Right kidney (tissue), 9 donors: ENCODE results near the gene GSE1.

Experiments used
- DNase-seq: peaks from one replicate; pipeline ENCODE4 v3.0.0-alpha.2; 2016
- long read RNA-seq, 8 donors: transcript quantifications; one replicate each; lab custom pipeline, GENCODE V29; 2026

The GSE1 gene
- long read RNA-seq, donor 1 = 0 reads
- long read RNA-seq, donor 2, partial matches to known transcripts = 15 of 17 reads
- long read RNA-seq, donor 2, other reads (novel, unspliced or antisense) = 0 of 17 reads
- long read RNA-seq, donor 3 = 0 reads
- long read RNA-seq, donor 4, full-length matches to known transcripts = 2 of 2 reads
- long read RNA-seq, donor 4, partial matches to known transcripts = 0 of 2 reads
- long read RNA-seq, donor 4, other reads (novel, unspliced or antisense) = 0 of 2 reads
- long read RNA-seq, donor 5, full-length matches to known transcripts = 1 of 1 reads
- long read RNA-seq, donor 5, partial matches to known transcripts = 0 of 1 reads
- long read RNA-seq, donor 5, other reads (novel, unspliced or antisense) = 0 of 1 reads
- long read RNA-seq, donor 6, partial matches to known transcripts = 9 of 11 reads
- long read RNA-seq, donor 6, other reads (novel, unspliced or antisense) = 0 of 11 reads
- long read RNA-seq, donor 7 = 0 reads
- long read RNA-seq, donor 8, full-length matches to known transcripts = 4 of 4 reads
- long read RNA-seq, donor 8, partial matches to known transcripts = 0 of 4 reads
- long read RNA-seq, donor 8, other reads (novel, unspliced or antisense) = 0 of 4 reads

DNA sequence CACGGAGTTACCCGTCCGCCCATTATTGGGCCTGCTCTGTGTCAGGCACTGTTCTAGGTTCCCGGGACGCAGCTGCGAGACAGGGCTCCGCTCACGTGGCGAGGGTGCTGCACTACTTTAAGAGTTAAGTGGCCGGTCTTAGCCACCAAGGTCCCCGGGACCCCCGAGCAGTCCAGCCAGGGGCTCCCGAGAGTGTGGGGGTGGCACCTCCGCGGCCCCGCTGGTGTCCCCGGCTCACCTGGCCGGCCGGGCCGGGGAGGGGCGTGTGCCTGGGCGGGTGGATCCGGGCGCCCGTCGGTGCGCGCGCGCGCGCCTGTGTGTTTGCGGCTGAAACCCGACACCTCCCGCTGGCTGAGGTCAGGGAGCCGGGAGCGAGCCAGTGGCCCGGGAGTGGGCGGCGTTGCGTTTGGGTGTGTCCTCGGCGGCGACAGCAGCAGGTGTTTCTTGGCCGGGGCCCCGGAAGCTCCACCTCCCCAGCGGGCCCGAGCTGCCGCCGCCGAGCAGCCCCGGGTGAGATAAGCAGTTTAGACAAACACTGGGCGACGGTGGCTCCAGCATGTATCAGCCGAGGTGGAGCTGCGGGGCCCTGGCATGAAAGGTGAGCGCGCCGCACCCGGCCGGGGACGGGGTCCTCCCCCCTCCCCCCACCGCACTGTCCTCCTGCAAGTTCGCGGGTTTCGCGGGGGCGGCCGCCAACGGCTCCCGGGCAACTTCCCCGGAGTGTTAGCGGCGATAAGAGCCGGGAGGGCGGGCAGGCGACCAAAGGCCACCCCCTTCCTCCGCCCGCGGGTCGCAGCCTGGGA is at the start of gene GSE1:
Gene GSE1, plus strand, starts transcription at position 522 of the 803 bp plus-strand sequence. Its CDS starts 70 bp downstream, at position 592.
- peak; percentile 95 for DNase-seq

DNA sequence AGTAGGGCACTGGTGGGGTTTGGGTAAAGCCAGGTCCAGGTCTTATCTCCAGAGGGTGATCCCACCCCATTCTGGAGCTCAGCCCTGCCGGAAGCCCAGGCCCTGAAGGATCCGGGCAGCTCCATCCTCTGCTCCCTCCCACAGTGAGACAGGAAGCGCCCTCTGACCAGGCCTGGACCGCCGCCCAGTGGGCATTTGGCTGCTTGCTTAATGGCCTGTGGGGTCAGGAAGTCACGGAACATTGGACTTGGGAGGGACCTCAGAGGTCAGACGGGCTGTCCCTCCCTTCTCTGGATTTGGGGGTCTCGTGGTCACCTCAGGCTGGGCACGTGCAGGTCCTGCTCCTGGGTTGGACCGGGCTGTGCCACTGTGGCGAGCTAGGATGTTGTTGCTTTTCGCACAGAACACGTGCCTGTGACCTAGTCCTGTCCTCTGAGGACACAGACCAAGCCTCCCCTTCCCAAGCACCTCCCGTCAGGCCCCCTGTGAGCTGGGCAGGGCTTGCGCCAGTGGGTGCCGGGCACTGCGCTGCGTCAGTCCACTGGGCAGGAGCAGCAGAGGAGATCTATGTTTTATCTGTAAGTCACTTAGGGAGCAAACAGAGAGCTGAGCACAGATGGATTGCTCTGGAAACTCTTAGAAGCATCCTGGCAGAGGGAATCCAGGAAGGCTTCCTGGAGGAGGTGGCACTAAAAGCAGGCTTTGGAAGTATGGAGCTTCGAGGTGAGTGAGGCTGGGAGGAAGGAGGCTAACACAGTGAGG is 49.4 kb upstream of the GSE1 start:
- peak; percentile 76 for DNase-seq

DNA sequence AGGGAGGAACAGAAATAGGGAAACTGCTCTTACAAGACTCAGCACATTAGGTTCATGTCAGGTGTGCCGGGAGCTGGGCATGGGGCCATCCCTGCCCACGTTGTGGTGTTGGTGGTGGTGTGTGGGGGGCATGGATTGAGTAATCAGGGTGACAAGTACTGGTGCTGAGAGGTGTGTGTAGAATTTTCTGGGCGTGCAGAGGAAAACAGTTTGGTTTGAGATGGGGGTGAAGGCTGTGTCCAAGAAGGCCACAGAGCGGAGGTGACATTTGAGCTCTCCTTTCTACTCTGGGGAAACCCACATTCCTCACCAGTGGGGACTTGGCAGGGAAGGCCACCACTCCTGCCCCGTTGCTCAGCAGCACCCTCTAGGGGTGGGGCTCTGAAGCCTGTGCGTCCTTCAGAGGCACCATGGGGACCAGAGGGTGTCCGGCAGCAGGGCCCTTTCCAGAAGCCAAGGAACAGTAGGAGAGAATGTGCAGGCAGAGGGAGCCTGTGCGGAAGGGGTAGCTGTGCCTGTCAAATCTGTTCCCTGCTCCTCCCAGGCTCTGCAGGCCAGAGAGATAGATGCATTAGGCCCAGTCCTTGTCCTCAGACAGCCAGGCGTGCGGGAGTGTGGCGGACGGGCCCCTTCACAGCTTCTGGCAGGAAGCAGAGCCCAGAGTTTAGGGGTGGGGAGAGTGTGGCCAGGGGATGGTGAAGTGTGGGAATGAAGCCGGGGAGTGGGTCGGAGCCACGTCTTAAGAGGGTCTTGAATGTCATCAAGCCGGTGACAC is 48.7 kb upstream of the GSE1 start:
- DNase-seq = no peak

DNA sequence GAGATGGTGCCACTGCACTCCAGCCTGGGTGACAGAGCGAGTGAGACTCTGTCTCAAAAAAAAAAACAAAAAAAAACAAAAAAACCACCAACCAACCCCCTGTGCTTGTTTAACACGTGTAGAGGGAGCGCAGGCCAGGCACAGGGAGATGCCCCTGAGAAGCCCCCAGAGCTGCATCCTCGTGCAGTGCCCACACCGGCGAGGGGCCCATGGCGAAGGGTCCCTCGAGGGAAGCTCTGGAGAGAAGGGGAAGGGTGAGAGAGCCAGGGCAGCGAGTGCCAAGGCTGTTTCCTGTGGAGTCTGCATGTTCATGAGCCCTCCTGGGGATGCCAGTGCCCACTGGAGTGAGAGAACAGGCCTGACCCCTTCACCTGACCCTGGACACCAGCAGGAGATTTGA is 47.8 kb upstream of the GSE1 start:
- DNase-seq = no peak

DNA sequence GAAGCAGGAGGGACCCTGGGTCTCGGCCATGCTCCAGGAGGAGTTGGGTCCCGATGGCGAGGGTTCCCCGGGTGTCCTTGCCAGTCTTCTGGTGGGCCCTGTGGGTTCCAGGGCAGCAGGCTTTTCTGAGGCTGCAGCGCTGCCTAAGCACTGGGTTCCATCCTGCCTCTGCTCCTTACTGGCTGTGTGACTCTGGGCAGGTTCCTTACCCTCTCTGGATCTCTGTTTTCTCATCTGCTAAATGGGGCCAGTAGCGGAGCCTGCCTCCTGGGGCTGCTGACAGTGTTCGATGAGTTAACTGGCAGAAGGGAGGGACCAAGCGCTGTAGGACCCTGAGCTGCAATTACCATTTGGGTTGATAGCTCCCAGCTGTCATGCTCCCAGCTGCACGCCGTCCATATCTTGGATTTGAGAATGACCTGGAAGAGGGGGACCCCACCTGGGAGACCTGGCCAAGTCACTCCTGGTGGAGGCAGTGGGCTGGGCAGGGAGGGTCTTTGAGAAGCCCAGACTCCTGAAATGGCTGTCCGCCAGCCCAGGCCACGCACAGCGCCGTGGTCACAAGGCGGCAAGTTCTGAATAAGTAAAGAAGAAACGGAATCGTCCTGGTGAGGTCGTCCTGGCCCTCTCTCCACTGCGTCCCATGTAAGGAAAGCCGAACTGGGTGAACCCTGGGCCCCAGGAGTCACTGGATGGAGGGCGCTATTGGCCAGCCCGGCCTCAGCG is 47.2 kb upstream of the GSE1 start:
- DNase-seq = peak; percentile 62

DNA sequence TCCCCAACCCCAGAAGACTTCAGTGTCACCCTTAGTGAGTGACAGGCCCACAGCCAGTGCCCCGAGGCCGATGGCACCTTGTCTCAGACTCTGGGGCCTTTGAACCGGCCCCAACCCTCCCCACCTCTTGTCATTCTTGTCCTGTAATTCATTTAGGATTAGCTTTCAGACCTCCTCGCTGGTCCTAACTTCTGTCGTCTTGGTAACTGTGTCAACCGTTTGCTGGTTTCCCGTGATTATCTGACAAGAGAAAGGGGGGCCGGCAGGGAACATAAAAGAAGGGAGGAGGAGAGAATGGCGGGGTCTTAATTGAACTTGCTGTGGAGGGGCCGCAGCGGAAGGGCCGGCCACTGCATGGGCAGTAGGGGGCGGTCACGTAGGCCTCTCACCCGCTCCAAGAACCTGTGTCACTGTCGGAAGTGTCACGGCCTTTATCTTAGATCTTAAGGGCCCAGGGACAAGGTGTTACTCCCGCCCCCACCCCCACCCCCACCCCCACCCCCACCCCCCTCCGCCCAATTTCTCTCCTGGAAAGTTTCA is 46.5 kb upstream of the GSE1 start:
- peak; percentile 58 for DNase-seq

DNA sequence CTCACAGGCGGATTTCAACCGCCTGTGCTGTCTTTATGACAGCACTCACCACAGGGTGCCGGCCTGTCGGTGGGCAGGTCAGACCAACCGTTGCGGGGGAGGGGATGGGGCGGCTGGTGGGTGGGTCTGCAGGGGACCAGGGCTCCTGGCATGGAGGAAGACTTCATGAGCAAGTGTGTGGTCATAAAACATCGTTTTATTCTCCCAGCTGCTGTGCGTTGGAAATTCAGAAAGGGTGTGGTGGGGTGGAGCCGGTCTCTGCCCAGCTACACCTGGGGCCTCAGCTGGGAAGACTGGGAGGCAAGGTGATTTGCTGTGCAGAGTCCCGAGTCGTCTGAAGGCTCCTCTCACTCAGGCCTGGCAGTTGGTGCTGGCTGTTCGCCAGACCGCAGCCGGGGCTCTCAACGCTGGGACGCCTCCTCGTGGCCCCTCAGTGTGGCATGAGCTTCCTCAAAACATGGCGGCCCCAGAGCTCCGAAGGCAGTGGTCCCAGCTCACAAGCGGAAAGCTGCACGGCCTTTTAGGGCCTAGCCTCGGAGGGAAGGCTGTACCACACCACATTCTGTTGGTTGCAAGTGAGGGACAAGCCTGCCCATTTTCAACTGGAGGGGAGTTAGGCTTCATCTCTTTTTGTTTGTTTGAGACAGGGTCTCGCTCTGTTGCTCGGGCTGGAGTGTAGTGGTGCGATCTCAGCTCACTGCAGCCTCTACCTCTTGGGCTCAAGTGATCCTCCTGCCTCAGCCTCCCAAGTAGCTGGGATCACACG is 45.8 kb upstream of the GSE1 start:
- no peak for DNase-seq

DNA sequence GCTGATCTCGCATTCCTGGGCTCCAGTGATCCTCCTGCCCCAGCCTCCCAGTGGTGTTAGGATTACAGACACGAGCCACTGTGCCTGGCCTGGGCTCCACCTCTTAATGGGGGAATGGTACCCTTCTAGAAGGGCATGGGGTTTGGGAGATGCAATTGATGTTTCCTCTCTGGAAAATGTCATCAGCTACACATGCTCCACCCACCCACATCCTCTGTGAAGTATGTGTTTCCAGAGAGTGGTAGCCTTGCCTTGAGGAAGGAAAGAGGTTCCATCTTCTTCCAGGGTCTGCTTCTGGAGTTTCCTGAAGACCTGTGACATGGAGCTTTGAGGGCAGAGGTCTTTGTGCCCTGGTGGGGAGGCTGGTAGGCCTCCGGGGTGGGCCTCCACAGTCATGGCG is 45.2 kb upstream of the GSE1 start:
- no peak for DNase-seq

DNA sequence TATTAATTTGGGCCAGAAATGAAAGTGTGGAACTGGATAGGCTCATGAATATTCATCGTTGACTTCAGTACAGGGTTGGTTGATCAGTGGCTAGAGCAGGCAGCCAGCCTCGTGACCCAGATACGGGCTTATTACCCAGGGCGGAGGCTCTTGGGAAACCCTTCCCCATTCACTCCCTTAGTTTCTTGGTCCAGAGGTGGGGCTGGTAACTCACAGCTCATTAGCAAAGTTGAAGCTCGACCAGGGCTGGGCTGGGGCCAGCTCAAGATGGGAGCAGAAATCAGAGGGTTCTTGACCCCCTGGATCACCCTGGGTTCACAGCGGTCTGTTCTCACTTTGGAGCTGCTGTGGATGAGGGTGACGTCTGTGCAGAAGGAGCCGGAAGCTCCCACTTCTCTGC is 44.6 kb upstream of the GSE1 start:
- DNase-seq = peak; percentile 51

DNA sequence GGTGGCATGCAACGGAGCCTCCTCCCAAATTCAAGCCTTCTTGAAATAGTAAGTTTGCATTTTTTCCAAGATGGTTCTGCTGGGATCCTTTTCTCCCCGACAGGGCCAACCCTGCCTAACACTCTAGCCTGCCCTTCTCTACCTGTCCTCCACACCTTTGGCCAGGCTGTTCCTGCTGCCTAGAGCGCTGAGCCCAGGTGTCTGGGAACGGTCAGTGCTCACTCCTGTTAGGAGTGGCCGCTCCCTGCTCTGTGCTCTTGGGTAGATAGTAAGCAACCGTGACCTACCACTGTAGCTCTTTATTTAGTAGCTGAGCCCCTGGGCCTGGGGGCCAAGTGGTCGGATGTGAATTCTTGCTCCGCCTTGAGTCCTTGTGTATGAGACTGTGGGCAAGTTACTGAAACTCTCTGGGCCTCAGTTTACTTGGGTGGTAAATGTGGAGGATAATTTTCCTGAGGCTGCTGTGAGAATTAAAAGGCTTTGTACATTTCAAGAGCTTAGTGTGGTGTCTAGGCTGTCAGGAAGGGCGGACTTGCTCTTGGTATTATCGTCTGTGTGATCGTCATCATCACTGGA is 44.0 kb upstream of the GSE1 start:
- no peak for DNase-seq

DNA sequence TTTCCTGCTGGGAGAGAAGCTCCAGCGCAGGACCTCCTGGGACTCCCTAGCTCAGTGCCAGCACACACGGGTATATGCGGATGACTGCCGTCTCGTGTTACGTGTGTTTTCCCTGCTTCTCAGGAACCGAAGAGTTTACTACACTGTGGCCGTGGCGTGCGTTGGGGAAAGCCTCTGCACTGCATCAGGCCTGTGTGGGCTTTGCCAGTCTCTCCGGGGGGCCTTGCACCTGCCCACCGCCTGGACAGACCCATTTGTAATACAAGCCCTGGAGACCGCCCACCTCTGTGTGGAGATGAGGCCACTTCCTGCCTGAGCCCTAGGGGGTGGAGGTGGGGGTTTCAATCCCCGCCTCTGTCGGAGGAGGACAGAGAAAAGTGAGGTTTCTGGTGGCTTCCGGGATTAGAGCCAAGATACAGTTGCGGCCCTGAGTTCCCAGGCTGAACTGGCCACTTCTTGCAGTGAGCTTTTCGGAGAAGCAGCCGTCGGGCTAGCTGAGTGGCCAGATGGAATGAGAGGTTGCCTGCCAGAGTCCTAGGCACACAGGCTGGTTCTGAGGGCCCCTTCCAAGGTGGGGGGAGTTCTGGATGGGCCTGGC is 43.4 kb upstream of the GSE1 start:
- DNase-seq = peak; percentile 47

DNA sequence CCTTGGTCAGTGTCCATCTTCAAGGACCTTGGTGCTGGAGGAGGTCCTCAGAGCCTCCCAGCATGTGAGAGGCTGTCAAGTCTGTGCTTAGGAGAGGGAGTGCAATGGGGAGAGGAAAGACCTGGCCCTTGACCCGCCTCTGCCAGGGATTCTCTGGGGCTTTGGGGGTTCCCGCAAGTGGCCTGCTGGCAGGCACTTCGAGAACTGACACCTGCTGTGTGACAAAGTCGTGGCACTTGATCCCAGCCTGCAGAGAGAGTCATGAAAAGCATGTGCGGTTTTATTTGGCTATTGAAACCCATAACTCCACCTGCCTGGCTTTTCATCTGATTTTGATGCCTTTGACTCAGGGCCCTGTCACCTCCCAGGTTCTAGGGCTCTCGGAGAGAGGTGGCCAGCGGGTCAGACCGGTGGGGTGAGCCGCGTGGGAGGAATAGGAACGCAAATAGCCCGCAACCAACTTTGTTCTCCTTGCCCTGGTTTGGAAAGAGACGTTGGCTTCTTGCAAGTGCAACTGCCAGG is 42.8 kb upstream of the GSE1 start:
- peak; percentile 47 for DNase-seq

DNA sequence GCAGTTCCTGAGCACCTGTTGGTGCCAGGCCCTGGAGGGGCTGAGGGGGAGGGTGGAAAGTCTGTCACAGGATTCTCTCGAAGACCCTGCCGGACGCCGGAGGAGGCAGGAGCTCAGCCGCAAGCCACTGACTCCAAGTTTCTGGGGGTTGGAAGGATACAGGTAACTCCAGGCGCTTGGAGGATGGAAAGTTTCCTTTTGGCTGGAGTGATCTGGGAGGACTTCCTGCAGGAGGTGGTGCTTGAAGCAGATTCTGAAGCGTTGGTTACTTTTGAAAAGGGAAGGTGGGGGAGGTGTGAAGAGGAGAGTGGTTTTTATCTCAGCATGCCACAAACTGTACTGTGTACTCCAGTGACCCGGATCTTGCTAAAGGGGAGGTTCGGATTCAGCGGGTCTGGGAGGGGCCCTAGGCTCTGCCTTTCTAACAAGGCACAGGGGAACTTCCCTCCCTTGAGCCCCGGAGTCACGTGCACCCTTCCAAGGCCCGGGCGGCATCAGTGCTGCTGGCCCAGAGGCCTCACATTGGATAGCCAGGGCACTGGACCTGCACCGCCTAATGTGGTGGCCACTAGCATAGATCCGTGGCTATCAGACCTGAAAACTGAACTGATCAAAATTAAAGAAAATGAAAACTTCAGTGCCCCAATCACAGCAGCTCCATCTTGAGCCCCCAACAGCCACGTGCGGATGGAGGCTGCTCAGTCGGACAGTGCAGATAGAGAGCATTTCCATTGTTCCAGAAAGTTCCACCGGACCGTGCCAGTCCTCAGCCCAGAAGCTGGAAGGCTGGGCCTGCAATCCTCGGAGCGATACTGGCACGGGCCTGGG is 42.2 kb upstream of the GSE1 start:
- DNase-seq = peak; percentile 11

DNA sequence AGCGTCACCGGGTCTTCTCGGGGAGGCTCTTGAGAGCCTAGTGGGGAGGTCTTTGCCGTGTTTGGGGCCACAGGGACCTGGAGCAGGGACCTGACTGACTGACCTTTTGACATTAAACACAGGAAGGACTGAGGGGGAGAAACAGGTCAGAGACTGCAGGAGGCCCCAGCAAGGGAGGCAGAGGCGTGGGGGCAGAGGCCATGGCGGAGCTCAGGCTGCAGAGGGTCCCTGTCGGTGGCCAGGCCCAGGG is 41.6 kb upstream of the GSE1 start:
- DNase-seq = peak; percentile 17

DNA sequence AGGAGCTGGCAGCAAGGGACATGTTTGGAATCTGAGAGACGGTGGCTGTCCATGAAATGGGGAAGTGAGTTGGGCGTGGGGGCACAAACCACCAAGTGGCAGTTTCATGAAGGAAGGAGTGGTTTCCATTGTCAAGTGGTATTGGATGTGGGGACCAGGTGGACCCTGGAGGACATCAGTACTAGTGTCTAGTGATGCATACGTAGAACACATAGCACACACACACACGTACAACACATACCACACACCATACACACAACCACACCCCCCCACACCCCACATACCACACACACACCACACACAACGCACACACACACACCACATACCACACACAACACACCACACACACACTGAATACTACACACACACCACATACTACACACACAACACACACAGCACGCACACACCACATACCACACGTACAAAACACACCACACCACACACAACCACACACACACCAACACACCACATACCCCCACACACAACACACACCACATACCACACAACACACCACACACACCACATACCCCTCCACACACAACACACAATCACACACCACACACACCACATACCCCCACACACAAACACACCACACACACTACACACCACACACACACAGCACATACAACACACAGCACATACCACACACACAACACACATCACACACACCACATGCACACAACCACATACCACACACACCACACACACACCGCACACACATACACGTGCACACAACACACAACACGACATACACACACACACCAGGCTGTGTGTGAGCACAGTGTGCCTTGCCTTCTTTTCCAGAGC is 41.1 kb upstream of the GSE1 start:
- peak; percentile 11 for DNase-seq

DNA sequence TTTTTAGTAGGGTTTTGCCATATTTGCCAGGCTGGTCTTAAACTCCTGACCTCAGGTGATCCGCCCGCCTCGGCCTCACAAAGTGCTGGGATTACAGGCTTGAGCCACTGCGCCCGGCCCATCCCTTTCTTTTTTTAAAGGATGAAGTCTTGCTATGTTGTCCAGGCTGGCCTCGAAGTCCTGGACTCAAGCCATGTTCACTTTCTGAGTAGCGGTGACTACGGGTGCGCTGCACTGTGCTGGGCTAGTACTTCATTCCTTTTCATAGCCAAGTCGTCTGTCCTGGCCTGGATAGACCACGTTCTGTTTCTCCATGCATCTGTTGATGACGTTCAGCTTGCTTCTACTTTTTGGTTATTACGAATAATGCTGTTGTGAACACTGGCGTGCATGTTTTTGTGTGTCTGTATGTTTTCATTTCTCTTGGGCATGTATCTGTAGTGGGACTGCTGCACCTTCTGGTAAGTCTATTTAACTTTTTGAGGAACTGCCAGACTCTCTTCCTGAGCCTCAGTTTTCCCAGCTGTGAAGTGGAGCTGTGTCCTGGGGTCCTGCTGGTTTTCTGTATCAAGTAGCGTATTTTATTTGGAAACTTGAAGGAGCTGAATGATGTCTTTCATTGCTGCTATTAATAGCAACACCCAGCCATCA is 40.0 kb upstream of the GSE1 start:
- DNase-seq = peak; percentile 12
